GDM1 (cell line): Measurements from ENCODE around the gene ZC3H13.
A peak's percentile ranks its signal among the peaks of the same experiment; 100 is the strongest.

Source experiments
- DNase-seq: peaks from one replicate; lab custom pipeline; 2025; lab: John Stamatoyannopoulos, UW

Gene ZC3H13

GRCh38 chr13:46058268-46058667, 5.7 kb upstream of the ZC3H13 start:
- no peak for DNase-seq

- DNase-seq: peak; percentile 46
These were observed 4.9 kb upstream of the ZC3H13 start for GRCh38 chr13:46057256-46058015.

GRCh38 chr13:46053162-46054012, 841 bp upstream of the ZC3H13 start:
- DNase-seq: no peak

GRCh38 chr13:46051968-46052318, 603 bp downstream of the ZC3H13 start:
- DNase-seq: no peak

GRCh38 chr13:46050771-46051170, 1.8 kb downstream of the ZC3H13 start:
- DNase-seq: no peak

GRCh38 chr13:46045424-46045823, 7.1 kb downstream of the ZC3H13 start:
- DNase-seq: no peak

- DNase-seq: no peak
These were observed 8.9 kb downstream of the ZC3H13 start for GRCh38 chr13:46043647-46044046.

GRCh38 chr13:46041419-46041839, 11.1 kb downstream of the ZC3H13 start:
- DNase-seq: no peak

- DNase-seq: no peak
These were observed 11.8 kb downstream of the ZC3H13 start for GRCh38 chr13:46040763-46041162.

- DNase-seq: no peak
These were observed 12.9 kb downstream of the ZC3H13 start for GRCh38 chr13:46039411-46040182.

- no peak for DNase-seq
These were observed 14.2 kb downstream of the ZC3H13 start for GRCh38 chr13:46038296-46038695.

- no peak for DNase-seq
These were observed 17.5 kb downstream of the ZC3H13 start for GRCh38 chr13:46035066-46035465.

- no peak for DNase-seq
These were observed 20.2 kb downstream of the ZC3H13 start for GRCh38 chr13:46032341-46032740.

- DNase-seq: no peak
These were observed 20.8 kb downstream of the ZC3H13 start for GRCh38 chr13:46031581-46032263.

GRCh38 chr13:46025157-46025556, 27.4 kb downstream of the ZC3H13 start:
- no peak for DNase-seq

- no peak for DNase-seq
These were observed 30.1 kb downstream of the ZC3H13 start for GRCh38 chr13:46022481-46022880.

- DNase-seq: no peak
These were observed 36.3 kb downstream of the ZC3H13 start for GRCh38 chr13:46016216-46016615.

GRCh38 chr13:46015366-46015765, 37.2 kb downstream of the ZC3H13 start:
- DNase-seq: no peak

- no peak for DNase-seq
These were observed 40.1 kb downstream of the ZC3H13 start for GRCh38 chr13:46012404-46012803.

- no peak for DNase-seq
These were observed 42.4 kb downstream of the ZC3H13 start for GRCh38 chr13:46010148-46010547.

GRCh38 chr13:46008631-46009030, 43.9 kb downstream of the ZC3H13 start:
- DNase-seq: no peak
